KMS-11 (cell line): ENCODE data around the gene ERLIN1.

Experiments
- H2AFZ ChIP-seq: fragments of 200-600 bp; sonication (generic); 2 replicates; pipeline ENCODE4 v1.6.1; 2016; ENCODE audit warnings: antibody characterized with exemption, mixed run types, low read depth
- H3K27ac ChIP-seq: fragments of 200-600 bp; sonication (generic); 2 replicates; pipeline ENCODE4 v1.6.1; 2016; ENCODE audit warnings: mild to moderate bottlenecking, mixed run types
- H3K27me3 ChIP-seq: fragments of 200-600 bp; sonication (generic); 2 replicates; pipeline ENCODE4 v1.6.1; 2017; ENCODE audit warnings: mild to moderate bottlenecking, low read depth, mixed run types, moderate library complexity; ENCODE audit not compliant: insufficient read depth
- H3K36me3 ChIP-seq: fragments of 200-600 bp; sonication (generic); 2 replicates; pipeline ENCODE4 v1.6.1; 2017; ENCODE audit warnings: mild to moderate bottlenecking, mixed run types; ENCODE audit not compliant: insufficient read depth
- H3K4me1 ChIP-seq: fragments of 200-600 bp; sonication (generic); 2 replicates; pipeline ENCODE4 v1.6.1; 2016; ENCODE audit warnings: mild to moderate bottlenecking, low read depth, mixed run types; ENCODE audit not compliant: poor library complexity, severe bottlenecking
- H3K4me2 ChIP-seq: fragments of 200-600 bp; sonication (generic); 2 replicates; pipeline ENCODE4 v1.7.0; 2016; ENCODE audit warnings: mild to moderate bottlenecking, mixed run types
- H3K4me3 ChIP-seq: fragments of 200-600 bp; sonication (generic); IDR thresholded peaks from 2 replicates; pipeline ENCODE4 v1.6.1; 2017; ENCODE audit warnings: low read depth, low read length, mixed read lengths; ENCODE audit not compliant: insufficient read depth
- H3K79me2 ChIP-seq: fragments of 200-600 bp; sonication (generic); 2 replicates; pipeline ENCODE4 v1.6.1; 2016; ENCODE audit warnings: low read depth, mixed run types; ENCODE audit not compliant: insufficient read depth
- H3K9ac ChIP-seq: fragments of 200-600 bp; sonication (generic); 2 replicates; pipeline ENCODE4 v1.6.1; 2016; ENCODE audit warnings: mild to moderate bottlenecking, mixed run types
- H4K20me1 ChIP-seq: fragments of 200-600 bp; sonication (generic); 2 replicates; pipeline ENCODE4 v1.6.1; 2016; ENCODE audit warnings: mild to moderate bottlenecking, mixed run types; ENCODE audit not compliant: insufficient read depth
- CTCF ChIP-seq: fragments of 200-600 bp; sonication (generic); conservative IDR thresholded peaks from 2 replicates; pipeline ENCODE4 v1.6.1; 2017; ENCODE audit warnings: low read depth, mild to moderate bottlenecking, antibody characterized with exemption, low read length, moderate library complexity, mixed read lengths

Gene ERLIN1

DNA sequence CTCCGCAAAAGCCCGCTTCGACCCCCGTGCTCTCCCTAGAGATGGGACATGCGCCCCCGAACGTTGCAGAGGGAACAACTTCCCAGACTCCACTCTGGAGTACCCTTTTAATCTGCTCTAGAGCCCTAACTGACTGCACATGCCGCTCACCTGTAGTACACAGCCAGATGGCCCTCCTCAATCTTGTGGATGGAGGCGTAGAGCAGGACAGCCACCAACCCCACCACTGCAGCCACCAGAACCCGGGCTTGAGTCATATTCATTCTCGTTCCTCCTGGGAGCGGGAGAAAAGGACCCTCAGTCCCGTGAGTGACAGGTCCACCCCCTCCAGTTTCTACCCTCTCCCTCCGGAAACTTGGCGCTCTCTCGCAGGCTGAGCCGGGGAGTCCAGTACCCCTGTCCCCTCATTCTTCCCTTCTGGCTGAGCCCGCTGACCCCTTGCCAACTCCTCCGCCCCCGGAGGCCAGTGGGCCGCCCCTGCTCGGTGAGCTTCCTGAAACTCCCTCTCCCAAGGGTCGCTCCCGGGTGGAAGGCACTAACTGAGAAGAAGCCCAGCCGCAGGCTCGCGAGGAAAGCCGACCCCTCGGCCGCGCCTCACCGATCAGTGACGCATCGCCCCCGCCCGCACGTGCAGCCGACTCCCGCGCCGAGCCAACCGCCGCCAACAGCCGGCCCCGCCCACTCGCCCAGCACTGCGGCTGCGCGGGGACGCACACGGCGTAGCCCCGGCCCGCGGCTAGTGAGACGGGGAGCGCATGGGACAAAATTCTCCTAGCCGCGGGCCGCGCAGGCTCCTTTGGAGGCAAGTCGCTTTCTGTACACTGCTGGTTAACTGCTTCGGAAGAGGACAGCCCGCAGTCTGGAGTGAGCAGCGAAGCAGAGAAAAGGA is at the start of gene ERLIN1:
Gene ERLIN1, minus strand, starts transcription at position 666 of the 889 bp plus-strand sequence. Its CDS starts 403 bp downstream, at position 263.
- Histone ChIP-seq H3K9ac (peak within 1 kb of the TSS; percentile 92), H3K27ac (peak within 1 kb of the TSS; percentile 64), H3K4me3 (peak within 1 kb of the TSS; percentile 38), H2AFZ (peak within 1 kb of the TSS; percentile 83), H3K27me3 (no peaks in the 10 kb centered on the region), H4K20me1 (no peaks in the 10 kb centered on the region), H3K79me2 (peaks cover 55% of the 10 kb centered on the region), H3K4me2 (peak within 1 kb of the TSS; percentile 92), H3K36me3 (no peaks in the 10 kb centered on the region), H3K4me1 (peaks cover 27% of the 10 kb centered on the region)
- no peak for TF ChIP-seq CTCF

- H3K4me3 ChIP-seq = no peak overlapping the region
- H3K4me2 ChIP-seq = no peak overlapping the region
- TF ChIP-seq CTCF = no peak
- no peak overlapping the region for H2AFZ ChIP-seq
- no peak overlapping the region for H3K27ac ChIP-seq
- H3K36me3 ChIP-seq = no peaks in the 10 kb centered on the region; the same call in 1 of the 2 replicates
- no peak overlapping the region for H3K9ac ChIP-seq
- no peaks in the 10 kb centered on the region for H3K79me2 ChIP-seq
- no peaks in the 10 kb centered on the region for H4K20me1 ChIP-seq
- H3K4me1 ChIP-seq = no peaks in the 10 kb centered on the region
- H3K27me3 ChIP-seq = no peaks in the 10 kb centered on the region
Observed at GRCh38 chr10:100232101-100232500, 46.3 kb upstream of the ERLIN1 start.

DNA sequence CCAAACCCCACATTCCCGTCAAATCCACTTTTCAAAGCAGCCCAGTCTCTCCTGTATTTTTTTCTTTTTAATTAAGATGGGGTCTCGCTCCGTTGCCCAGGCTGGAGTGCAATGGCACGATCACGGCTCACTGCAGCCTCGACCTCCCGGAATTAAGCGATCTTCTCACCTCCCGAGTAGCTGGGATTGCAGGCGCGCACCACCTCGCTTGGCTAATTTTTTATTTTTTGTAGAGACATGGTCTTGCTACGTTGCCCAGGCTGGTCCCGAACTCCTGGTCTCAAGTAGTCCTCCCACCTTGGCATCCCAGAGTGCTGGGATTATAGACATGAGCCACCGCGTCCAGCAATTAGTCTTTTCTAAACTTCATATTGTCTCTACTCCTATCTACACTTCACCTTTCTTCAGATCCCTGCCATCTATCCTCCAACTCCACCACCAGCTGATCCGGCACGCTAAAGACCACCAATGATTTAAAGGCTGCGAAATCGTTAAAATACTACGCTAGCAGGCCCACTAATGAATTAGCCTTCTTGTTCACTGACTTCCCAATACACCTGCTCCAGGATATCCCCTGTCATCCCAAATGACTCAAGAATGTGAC is 44.1 kb upstream of the ERLIN1 start:
- H3K36me3 ChIP-seq = no peaks in the 10 kb centered on the region; the same call in 1 of the 2 replicates
- H3K27me3 ChIP-seq = no peaks in the 10 kb centered on the region
- peak overlapping the region; percentile 35; the same call in 1 of the 2 replicates for H3K9ac ChIP-seq
- no peaks in the 10 kb centered on the region for H4K20me1 ChIP-seq
- no peak for TF ChIP-seq CTCF
- no peak overlapping the region for H3K4me3 ChIP-seq
- no peaks in the 10 kb centered on the region for H3K4me1 ChIP-seq
- peak overlapping the region; percentile 18; the same call in 1 of the 2 replicates for H3K4me2 ChIP-seq
- no peaks in the 10 kb centered on the region for H3K79me2 ChIP-seq
- no peak overlapping the region for H3K27ac ChIP-seq
- H2AFZ ChIP-seq = peak overlapping the region; percentile 50; the same call in 1 of the 2 replicates

- TF ChIP-seq CTCF = no peak
- Histone ChIP-seq H3K4me3 (no peak overlapping the region), H3K4me2 (no peak overlapping the region), H3K27ac (no peak overlapping the region), H4K20me1 (no peaks in the 10 kb centered on the region), H3K9ac (no peak overlapping the region), H2AFZ (no peak overlapping the region), H3K36me3 (no peaks in the 10 kb centered on the region), H3K27me3 (no peaks in the 10 kb centered on the region), H3K79me2 (no peaks in the 10 kb centered on the region), H3K4me1 (no peaks in the 10 kb centered on the region)
Observed at GRCh38 chr10:100223879-100224278, 38.0 kb upstream of the ERLIN1 start.
